Measurements from ENCODE around the gene UGP2.

Gene UGP2

DNA sequence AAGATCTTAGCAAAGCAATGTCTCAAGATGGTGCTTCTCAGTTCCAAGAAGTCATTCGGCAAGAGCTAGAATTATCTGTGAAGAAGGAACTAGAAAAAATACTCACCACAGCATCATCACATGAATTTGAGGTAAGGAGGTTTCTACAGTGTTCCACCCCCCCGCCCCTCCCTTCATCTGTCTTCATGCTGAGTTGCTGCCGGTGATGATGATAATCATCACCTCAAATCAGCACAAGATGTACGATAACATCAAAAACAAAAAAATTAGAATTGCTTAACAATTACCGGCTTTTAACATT lies 14.6 kb downstream of the UGP2 start:
- TF ChIP-seq, protein P1, sequence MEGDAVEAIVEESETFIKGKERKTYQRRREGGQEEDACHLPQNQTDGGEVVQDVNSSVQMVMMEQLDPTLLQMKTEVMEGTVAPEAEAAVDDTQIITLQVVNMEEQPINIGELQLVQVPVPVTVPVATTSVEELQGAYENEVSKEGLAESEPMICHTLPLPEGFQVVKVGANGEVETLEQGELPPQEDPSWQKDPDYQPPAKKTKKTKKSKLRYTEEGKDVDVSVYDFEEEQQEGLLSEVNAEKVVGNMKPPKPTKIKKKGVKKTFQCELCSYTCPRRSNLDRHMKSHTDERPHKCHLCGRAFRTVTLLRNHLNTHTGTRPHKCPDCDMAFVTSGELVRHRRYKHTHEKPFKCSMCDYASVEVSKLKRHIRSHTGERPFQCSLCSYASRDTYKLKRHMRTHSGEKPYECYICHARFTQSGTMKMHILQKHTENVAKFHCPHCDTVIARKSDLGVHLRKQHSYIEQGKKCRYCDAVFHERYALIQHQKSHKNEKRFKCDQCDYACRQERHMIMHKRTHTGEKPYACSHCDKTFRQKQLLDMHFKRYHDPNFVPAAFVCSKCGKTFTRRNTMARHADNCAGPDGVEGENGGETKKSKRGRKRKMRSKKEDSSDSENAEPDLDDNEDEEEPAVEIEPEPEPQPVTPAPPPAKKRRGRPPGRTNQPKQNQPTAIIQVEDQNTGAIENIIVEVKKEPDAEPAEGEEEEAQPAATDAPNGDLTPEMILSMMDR (IDR thresholded peaks at IDR 0.05; ENCODE audit: low read depth, low read length) = no peak
- DNase-seq (ENCODE audit: extremely low read depth, low read depth) = no peak

DNA sequence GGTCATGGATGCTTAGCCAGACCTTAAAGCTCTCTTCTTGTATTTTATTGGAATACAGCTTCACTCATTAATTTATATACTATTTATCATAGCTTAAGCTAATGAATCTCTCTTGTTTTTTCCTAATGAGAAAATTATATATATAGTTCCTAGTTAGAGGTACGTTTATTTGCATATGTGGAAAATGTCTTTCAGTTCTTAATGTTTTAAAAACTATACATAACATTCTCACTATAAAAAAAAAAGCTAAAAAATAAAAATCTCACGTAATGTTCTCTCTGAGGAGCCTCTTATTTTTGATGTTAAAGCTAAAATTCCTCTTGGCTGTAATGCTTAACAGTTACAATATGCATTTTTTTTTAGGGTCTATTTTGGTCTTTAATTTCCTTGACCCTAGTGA lies 16.6 kb downstream of the UGP2 start:
- no peak for DNase-seq (ENCODE audit: extremely low read depth, low read depth)
- TF ChIP-seq, protein P1 (IDR thresholded peaks at IDR 0.05; ENCODE audit: low read depth, low read length) = no peak

DNA sequence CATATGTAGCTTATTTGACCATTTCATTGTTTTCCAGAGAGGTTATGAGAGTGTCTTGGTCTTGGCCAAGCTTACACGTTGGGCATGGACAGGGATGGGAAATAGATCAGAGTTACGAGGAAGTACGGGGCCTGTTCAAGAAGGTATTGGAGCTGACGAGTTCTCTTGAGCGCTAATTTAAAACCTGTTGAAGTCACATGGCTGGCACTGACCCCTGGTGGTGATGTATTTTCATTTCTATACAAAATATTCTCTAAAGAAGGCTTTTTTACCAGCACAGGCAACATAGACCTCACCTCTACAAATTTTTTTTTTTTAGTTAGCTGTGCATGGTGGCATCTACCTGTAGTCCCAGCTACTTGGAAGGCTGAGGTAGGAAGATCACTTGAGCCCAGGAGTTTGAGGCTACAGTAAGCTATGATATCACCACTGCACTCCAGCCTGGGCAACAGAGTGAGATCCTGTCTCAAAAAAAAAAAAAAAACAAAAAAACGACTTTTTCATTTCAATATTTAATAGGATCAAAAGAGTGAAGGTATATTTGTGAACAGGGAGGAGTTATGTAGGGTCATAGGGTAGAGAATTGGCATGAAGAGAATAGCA lies 19.6 kb downstream of the UGP2 start:
- TF ChIP-seq, protein P1 (IDR thresholded peaks at IDR 0.05; ENCODE audit: low read depth, low read length) = peak; percentile 37
- no peak for DNase-seq (ENCODE audit: extremely low read depth, low read depth)

DNA sequence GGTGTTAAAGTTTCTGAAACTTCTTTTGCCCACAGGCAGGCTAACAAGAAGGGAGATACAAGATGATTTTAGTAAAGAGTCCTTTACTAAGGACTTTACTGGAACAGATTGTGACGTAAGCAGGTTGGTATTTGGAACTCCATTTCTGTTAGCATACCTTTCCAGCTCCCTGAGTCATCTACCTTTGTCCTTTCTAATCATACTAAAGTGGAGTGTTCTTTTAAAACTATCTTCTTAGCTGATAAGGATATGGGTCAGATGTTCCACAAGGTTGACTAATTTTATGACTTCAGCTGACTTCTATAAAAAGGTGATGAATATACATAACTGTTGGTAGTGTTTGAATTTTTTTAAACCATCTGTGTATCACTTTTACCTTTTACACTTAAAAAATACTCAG lies 21.1 kb downstream of the UGP2 start:
- no peak for DNase-seq (ENCODE audit: extremely low read depth, low read depth)
- TF ChIP-seq, protein P1 (IDR thresholded peaks at IDR 0.05; ENCODE audit: low read depth, low read length) = no peak

DNA sequence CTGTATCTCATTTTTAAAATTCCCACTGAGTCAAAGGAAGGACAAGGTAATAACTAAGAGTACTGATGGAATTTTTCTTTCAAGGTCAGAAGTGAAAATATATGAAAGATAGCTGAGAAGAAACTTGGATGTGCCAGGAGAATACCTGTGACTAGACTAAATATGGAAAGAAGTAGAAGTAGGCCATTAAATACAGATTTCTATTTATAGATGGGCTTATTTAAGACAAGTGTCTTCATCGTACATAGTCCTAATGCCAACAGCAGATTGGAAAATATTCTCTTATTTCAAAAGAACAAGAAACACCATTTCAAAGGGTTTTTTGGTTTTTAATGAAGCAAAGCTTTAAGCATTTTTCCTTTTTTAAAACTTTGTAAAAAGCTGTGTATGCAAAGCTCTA lies 22.0 kb downstream of the UGP2 start:
- DNase-seq (ENCODE audit: extremely low read depth, low read depth) = no peak
- TF ChIP-seq, protein P1 (IDR thresholded peaks at IDR 0.05; ENCODE audit: low read depth, low read length) = no peak

DNA sequence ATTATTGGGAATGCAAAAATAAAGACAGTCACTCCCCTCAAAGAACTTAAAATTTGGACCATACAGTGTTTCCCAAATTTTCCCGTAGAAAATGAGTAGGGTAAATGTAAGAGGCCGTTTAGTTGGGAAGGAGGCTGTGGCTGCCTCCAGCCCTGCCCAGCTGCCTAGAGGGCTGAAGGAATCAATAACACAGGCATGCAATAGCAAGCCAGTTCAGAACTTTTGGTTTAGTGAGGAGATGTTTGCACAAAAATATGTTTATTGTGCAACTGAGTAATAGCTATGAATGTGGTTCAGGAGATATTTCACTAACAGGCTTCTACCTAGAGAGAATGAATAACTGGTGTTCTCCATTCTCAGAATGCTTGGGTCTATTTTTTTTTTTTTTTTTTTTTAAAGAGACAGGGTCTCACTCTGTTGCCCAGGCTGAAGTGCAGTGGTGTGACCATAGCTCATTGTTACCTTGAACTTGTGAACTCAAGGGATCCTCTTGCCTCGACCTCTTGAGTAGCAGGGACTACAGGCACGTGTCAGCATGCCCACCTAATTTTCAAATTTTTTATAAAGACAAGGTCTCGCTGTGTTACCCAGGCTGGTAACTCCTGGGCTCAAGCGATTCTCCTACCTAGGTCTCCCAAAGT lies 23.6 kb downstream of the UGP2 start:
- no peak for DNase-seq (ENCODE audit: extremely low read depth, low read depth)
- TF ChIP-seq, protein P1 (IDR thresholded peaks at IDR 0.05; ENCODE audit: low read depth, low read length) = no peak

DNA sequence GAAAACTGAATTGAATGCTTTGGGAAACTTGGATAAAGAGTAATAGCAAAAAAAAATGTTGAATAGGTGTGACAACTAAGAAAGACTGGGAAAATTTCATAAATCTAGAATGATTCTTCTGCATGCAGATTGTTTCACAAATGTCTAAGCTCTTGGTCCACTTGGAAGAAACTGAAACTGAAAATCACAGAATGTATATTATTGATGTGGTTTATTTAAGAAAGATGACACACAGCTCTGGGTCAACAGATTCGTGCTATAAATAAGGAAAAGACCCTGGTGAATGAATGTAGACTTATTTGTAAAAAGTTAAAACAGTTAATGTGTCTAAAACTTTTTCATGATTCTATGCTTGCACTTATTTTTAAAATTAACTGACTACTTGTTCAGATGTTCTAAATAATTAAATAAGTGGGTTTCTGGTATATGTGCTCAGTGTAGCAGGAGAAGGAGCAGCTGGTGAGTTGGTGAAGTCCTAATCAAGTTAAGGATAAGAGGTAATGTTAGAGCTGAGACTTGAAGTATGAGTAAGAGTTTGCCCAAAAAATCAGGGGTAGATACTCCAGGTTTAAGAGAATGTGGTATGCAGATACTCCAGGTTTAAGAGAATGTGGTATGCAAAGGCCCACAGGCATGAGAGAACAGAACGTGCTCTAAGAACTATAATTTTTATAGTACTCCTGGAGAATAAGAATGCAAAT lies 24.5 kb downstream of the UGP2 start:
- DNase-seq (ENCODE audit: extremely low read depth, low read depth) = no peak
- TF ChIP-seq, protein P1 (IDR thresholded peaks at IDR 0.05; ENCODE audit: low read depth, low read length) = no peak

All from AG09319 (cell line).